ENCODE results near the gene ITGB4. TPM values are rescaled to one million over a fixed set of nuclear protein-coding genes. Genes with fewer than 3 reads are reported as not detected.
A peak's percentile ranks its signal among the peaks of the same experiment; 100 is the strongest.

ITGB4 gene
- total RNA-seq, 4 donors from 2014 or later, result 10.7 to 27.0 (median 17.3) TPM

- no peak for ATAC-seq (ENCODE audit: low FRiP score)
- no peak for DNase-seq (ENCODE audit: low spot score)
- TF ChIP-seq, protein P1, sequence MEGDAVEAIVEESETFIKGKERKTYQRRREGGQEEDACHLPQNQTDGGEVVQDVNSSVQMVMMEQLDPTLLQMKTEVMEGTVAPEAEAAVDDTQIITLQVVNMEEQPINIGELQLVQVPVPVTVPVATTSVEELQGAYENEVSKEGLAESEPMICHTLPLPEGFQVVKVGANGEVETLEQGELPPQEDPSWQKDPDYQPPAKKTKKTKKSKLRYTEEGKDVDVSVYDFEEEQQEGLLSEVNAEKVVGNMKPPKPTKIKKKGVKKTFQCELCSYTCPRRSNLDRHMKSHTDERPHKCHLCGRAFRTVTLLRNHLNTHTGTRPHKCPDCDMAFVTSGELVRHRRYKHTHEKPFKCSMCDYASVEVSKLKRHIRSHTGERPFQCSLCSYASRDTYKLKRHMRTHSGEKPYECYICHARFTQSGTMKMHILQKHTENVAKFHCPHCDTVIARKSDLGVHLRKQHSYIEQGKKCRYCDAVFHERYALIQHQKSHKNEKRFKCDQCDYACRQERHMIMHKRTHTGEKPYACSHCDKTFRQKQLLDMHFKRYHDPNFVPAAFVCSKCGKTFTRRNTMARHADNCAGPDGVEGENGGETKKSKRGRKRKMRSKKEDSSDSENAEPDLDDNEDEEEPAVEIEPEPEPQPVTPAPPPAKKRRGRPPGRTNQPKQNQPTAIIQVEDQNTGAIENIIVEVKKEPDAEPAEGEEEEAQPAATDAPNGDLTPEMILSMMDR (IDR thresholded peaks at IDR 0.05), result no peak
Measured at GRCh38 chr17:75740631-75741077, 19.4 kb downstream of the ITGB4 start.

DNA sequence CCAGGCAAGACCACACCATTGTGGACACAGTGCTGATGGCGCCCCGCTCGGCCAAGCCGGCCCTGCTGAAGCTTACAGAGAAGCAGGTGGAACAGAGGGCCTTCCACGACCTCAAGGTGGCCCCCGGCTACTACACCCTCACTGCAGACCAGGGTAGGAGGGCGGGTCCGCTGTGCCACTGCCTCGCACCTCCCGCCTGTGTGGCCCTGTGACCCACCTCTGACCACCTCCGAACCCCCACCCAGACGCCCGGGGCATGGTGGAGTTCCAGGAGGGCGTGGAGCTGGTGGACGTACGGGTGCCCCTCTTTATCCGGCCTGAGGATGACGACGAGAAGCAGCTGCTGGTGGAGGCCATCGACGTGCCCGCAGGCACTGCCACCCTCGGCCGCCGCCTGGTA lies 21.1 kb downstream of the ITGB4 start:
- DNase-seq (ENCODE audit: low spot score) (no peak), ATAC-seq (ENCODE audit: low FRiP score) (no peak)
- TF ChIP-seq, protein P1 (IDR thresholded peaks at IDR 0.05), result no peak

GRCh38 chr17:75743625-75744206 lies 22.5 kb downstream of the ITGB4 start:
- no peak for DNase-seq (ENCODE audit: low spot score)
- TF ChIP-seq, protein P1 (IDR thresholded peaks at IDR 0.05), result no peak
- no peak for ATAC-seq (ENCODE audit: low FRiP score)

DNA sequence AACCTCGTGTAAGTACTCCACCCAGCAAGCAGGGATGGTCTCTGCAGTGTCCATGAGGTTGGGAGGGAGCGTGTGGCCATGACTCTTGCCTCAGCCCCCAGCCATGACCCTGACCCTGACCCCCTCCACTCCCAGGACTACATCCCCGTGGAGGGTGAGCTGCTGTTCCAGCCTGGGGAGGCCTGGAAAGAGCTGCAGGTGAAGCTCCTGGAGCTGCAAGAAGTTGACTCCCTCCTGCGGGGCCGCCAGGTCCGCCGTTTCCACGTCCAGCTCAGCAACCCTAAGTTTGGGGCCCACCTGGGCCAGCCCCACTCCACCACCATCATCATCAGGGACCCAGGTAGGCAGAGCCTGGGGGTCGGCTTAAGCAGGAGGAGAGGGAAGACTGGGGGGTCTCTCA lies 27.4 kb downstream of the ITGB4 start:
- DNase-seq (ENCODE audit: low spot score) (no peak), ATAC-seq (ENCODE audit: low FRiP score) (no peak)
- TF ChIP-seq, protein P1 (IDR thresholded peaks at IDR 0.05), result no peak

- DNase-seq (ENCODE audit: low spot score), result peak; percentile 98
- ATAC-seq (ENCODE audit: low FRiP score), result peak; percentile 61
- TF ChIP-seq, protein P1 (IDR thresholded peaks at IDR 0.05), result peak in 2 of 3 donors; percentile 75 to 85
Measured at GRCh38 chr17:75749545-75750389, 28.5 kb downstream of the ITGB4 start.

GRCh38 chr17:75750661-75751423 lies 29.6 kb downstream of the ITGB4 start:
- TF ChIP-seq, protein P1 (IDR thresholded peaks at IDR 0.05), result no peak
- DNase-seq (ENCODE audit: low spot score), result no peak
- no peak for ATAC-seq (ENCODE audit: low FRiP score)
